GM19043 (cell line): ENCODE results near the gene RABGAP1.

Experiments
- ATAC-seq: cut with Tn5 transposase; IDR thresholded peaks from one replicate; pipeline ENCODE4 v1.9.1; 2021; ENCODE audit warnings: low read depth; ENCODE audit not compliant: unreplicated experiment

Gene RABGAP1

DNA sequence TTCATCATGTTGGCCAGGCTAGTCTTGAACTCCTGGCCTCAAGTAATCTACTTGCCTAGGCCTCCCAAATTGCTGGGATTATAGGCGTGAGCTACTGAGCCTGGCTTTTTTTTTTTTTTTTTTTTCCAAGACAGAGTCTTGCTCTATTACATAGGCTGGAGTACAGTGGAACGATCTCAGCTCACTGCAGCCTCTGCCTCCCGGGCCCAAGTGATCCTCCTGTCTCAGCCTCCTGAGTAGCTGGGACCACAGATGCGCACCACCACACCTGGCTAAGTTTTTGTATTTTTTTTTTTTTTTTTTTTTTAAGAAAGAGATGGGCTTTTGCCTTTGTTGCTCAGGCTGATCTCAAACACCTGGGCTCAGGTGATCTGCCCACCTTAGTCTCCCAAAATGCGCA, 66.4 kb downstream of the RABGAP1 start:
- no peak for ATAC-seq

DNA sequence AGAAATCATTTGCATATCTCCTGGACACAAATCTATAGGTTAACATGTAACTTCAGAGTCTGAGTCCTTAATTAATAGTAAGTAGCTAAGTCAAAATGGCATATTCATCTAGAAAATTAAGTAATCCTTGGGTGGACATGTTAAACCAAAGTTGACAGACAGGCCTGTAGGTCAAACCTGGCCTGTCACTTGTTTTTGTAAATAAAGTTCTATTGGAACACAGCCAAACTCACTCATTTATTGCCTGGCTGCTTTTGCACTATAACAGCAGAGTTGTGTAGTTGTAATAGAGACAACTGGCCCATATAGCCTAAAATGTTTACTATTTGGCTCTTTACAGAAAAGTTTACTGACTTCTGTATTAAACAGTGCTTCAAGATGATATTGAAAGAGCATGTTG, 68.1 kb downstream of the RABGAP1 start:
- no peak for ATAC-seq

DNA sequence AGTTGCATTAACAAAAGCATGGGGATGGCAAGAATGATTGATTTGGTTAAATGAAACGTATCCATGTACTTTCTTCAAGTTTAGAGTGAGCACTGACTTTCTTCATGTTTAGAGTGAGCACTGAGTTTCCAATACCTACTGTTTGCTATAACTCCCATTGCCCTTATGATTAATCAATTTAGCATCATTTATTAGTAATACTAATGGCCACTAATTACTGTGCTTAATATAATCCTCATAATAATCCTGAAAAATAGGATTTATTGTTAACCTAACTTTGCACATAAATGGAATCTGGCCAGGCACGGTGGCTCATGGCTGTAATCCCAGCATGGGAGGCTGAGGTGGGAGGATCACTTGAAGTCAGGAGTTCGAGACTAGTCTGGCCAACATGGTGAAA, 70.6 kb downstream of the RABGAP1 start:
- ATAC-seq: no peak

GRCh38 chr9:123011878-123012528, 71.2 kb downstream of the RABGAP1 start:
- no peak for ATAC-seq

DNA sequence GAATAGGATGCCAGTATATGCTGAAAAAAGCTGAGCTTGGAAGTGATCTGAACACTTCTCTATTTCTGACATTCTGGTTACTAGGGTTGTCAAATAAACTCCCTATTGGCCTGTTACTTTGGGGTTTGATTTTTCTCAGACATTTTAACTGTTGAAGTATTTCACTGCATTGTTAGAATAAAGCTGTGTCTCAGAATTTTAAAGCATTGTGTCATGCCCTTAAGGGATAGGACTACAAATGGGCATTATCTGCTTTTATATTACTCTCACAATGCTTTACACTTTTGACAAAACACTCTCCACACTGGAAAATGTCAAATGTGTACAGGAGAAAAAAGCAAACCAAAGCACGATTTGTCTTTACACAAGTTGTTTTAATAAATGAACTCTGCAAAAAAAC, 75.8 kb downstream of the RABGAP1 start:
- ATAC-seq: no peak

DNA sequence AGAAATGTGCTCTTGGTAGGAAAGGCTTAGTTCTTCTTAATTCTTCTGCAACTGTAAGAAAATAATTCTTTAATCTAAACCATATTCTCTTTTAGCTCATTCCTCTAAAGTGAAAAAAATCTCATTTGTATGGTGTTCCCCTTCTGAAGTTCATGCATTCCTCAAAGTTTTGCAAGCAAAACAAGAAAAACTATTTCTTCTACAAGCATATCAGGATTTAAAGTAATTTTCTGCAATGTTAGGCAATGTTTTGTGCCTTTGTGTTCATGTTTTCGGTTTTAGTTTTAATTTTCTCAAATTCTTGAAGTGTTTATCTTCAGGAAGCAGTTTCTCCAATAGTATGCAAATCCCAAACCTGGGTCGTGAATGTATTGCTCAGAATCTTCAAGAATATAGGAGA, 80.0 kb downstream of the RABGAP1 start:
- ATAC-seq: no peak

DNA sequence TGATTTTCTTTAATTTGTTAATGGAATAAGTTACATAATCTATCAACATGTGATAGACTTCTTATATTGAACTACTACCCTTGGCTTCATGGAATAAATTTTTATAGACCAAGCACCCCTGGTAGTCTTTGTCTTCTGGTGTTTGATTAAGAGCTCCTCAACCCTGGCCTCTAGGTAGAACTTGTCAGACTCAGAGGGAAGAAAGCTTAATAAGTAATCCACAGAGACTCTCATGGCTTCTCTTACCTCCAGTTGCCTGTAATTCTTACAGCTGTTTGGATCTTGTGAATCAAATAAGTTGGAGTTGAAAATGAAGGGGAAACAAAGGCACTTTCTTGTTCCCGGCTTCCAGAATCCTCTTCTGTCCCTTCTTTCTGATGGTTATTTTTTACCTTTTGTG, 85.6 kb downstream of the RABGAP1 start:
- ATAC-seq: no peak

DNA sequence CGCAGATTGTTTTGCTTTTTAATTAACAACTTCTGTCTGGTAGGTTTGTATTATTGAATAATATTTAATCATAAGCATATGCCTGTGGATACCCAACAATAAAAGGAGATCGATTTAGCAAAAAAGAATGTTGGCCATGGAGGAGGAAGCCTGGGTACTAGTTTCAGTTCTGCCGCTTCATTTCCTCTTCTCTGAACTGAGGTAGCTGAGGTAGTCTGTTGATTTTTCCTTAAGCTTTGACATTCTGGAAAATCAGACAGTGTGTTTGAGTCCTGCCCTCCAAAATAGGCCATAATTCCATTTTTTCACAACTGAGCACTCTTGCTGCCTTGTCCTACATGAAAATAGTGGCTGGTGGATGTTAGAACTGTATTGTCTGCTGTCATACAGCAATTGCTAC, 86.7 kb downstream of the RABGAP1 start:
- no peak for ATAC-seq

GRCh38 chr9:123028136-123028535, 87.3 kb downstream of the RABGAP1 start:
- no peak for ATAC-seq

GRCh38 chr9:123028973-123029372, 88.2 kb downstream of the RABGAP1 start:
- no peak for ATAC-seq

GRCh38 chr9:123031963-123032362, 91.1 kb downstream of the RABGAP1 start:
- ATAC-seq: no peak

- ATAC-seq: no peak
These were observed 92.5 kb downstream of the RABGAP1 start, which contains the start of gene GPR21 for GRCh38 chr9:123033352-123033751. GPR21 (plus strand) TSS chr9:123033667; CDS start chr9:123034567, 900 bp downstream.

DNA sequence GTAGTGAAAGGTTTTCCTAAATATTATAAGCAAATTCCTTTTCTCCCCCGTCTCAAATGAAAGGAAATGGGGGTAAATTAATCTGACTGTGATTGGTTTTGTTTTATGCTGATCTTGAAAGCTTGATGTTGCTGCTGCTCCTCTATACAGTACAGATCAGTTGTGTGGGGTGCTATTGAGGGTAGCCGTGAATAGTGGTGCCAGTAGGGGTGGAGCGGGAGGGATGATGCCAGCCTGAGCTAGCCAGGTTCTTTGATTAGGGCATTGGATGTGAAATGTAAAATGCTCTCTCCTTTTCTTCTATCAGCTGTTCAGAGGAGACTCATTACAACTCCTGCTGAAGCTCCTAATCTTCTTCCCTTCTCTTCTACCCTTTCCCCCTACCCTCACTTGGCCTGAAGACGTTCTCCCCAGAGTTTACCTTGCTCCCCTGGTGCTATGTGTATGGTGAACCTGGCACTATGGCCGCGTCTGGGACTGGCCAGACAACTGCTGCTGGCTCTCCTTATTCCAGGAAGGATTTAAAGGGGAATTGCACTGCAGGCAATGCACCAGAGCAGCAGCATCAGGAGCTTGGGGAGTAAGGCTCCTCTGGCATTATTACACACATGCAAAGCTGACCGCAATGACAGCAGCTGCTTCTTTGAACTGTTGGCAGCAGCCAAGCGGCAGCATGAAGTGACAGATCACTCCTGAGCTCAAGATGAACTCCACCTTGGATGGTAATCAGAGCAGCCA, 93.2 kb downstream of the RABGAP1 start:
- no peak for ATAC-seq

DNA sequence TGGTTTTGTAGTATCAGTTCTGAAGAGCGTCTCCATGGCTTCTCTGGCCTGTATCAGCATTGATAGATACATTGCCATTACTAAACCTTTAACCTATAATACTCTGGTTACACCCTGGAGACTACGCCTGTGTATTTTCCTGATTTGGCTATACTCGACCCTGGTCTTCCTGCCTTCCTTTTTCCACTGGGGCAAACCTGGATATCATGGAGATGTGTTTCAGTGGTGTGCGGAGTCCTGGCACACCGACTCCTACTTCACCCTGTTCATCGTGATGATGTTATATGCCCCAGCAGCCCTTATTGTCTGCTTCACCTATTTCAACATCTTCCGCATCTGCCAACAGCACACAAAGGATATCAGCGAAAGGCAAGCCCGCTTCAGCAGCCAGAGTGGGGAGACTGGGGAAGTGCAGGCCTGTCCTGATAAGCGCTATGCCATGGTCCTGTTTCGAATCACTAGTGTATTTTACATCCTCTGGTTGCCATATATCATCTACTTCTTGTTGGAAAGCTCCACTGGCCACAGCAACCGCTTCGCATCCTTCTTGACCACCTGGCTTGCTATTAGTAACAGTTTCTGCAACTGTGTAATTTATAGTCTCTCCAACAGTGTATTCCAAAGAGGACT, 94.2 kb downstream of the RABGAP1 start:
- ATAC-seq: no peak

GRCh38 chr9:123035791-123036190, 95.0 kb downstream of the RABGAP1 start:
- ATAC-seq: no peak

DNA sequence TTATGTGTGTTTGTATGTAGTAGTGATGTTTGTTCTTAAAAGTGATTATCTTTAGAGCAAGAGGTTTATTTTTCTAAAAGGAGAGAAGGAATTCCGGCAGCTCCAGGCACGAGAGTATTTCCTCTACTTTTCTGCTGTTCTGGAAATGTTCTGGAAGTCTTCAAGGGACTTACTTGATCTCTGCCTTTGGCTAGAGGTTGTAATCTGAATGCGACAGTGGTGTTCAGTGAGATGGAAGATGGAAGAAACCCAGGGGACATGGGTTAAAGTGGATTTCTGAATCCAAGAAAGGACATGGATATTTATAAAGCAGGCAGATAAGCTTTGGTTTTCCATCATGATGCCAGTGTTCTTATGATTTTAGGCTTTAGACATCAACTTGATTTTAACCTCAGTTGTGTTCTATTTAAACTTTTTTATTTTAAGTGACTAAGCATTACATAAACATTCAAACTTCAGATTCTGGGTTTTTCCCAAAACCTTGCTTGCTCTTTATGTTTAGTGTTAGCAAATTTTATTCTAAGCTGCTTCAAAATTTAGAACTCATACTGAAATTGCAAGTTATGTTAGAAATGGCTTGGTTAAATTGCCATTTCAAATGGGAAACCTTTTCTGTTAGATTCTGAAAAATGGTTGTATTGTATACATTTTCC, 96.2 kb downstream of the RABGAP1 start:
- ATAC-seq: no peak

GRCh38 chr9:123039617-123040219, 98.9 kb downstream of the RABGAP1 start:
- ATAC-seq: no peak

DNA sequence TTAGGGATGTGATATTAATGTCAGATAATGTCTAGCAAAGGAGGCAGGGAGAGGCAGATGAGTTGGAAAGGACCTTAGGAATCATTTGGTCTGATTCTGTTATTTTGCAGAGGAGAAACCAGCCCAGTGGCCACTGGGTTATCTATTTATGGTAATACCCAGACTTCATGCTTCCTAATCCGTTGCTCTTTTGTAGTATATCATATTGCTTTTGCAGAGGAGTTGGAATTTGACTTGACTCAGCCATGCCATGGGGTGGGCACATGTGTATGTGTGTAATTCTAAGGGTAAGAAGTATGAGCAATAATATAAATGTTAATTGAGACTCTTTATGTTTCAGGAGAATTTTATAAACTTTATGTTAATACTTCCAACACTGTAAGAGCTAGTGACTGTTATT, 100.0 kb downstream of the RABGAP1 start:
- no peak for ATAC-seq

DNA sequence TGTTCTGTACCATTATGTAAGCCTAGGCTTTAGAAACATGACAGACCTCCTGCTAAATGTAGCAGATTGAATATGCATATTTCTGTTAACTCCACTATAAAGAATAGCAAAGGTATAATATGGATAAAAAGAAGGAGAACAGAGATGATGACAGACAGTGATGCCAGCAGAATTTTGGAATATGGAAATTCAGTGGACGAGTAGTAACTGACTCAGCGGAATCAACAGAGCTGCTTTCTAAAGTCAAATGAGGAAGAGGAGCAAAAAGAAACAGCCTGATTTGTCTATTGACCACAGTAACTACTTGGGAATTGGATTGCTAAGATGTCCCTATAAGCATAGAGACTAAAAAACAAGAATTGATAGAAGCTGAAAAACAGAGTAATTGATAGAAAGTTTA, 100.7 kb downstream of the RABGAP1 start:
- no peak for ATAC-seq

GRCh38 chr9:123043081-123043939, 102.5 kb downstream of the RABGAP1 start:
- no peak for ATAC-seq
